NB4 (cell line): ENCODE data around the gene CATSPER3.

Experiments
- DNase-seq: peaks from one replicate; pipeline ENCODE4 v3.0.0; 2010; ENCODE audit warnings: low read depth
- H3K4me3 ChIP-seq: one replicate; pipeline ENCODE4 v1.5.1; 2011; ENCODE audit warnings: mild to moderate bottlenecking, low read depth, low read length, moderate library complexity
- CTCF ChIP-seq: IDR thresholded peaks from one replicate; pipeline ENCODE4 v1.5.1; 2012; ENCODE audit warnings: low read depth, low read length
- MAX ChIP-seq: IDR thresholded peaks from 2 replicates; pipeline ENCODE4 v1.6.1; 2011; ENCODE audit warnings: low read depth, low read length
- MYC ChIP-seq: IDR thresholded peaks from 2 replicates; pipeline ENCODE4 v1.6.1; 2011; ENCODE audit warnings: low read depth, low read length
- POLR2A ChIP-seq: IDR thresholded peaks from 2 replicates; pipeline ENCODE4 v1.6.1; 2011; ENCODE audit warnings: mild to moderate bottlenecking; ENCODE audit not compliant: insufficient read length; ENCODE audit errors: extremely low read depth

CATSPER3 gene

GRCh38 chr5:135046661-135047346, 79.1 kb downstream of the CATSPER3 start:
- no peak for DNase-seq
- TF ChIP-seq MAX (no peak), POLR2A (no peak), CTCF (no peak), MYC (no peak)

GRCh38 chr5:135047347-135047695, 79.6 kb downstream of the CATSPER3 start:
- TF ChIP-seq POLR2A (no peak), CTCF (no peak), MAX (no peak), MYC (no peak)
- no peak overlapping the region for H3K4me3 ChIP-seq
- DNase-seq, result no peak

More at GRCh38 chr5:135046661-135047346, 79.1 kb downstream of the CATSPER3 start:
- no peak overlapping the region for H3K4me3 ChIP-seq

- TF ChIP-seq CTCF, result no peak
- no peak for TF ChIP-seq POLR2A
- no peak for TF ChIP-seq MYC
- TF ChIP-seq MAX, result no peak
- no peak overlapping the region for H3K4me3 ChIP-seq
- DNase-seq, result no peak
Observed at GRCh38 chr5:135048286-135048685, 80.6 kb downstream of the CATSPER3 start.

GRCh38 chr5:135048930-135049329, 81.2 kb downstream of the CATSPER3 start:
- TF ChIP-seq CTCF (no peak), MYC (no peak), POLR2A (no peak), MAX (no peak)
- DNase-seq, result no peak
- no peak overlapping the region for H3K4me3 ChIP-seq

- TF ChIP-seq MAX, result no peak
- TF ChIP-seq POLR2A, result no peak
- no peak for TF ChIP-seq MYC
- TF ChIP-seq CTCF, result no peak
- DNase-seq, result no peak
- H3K4me3 ChIP-seq, result no peak overlapping the region
Observed at GRCh38 chr5:135050244-135050767, 82.6 kb downstream of the CATSPER3 start.
